HG03159 (cell line): ENCODE results near the gene JPT2.
"Not testable (repeated sequence)": the region's sequence is repeated elsewhere in the genome, so short reads cannot be mapped to it uniquely, and the experiment has no call there.

ENCODE experiments used
- ATAC-seq: cut with Tn5 transposase; IDR thresholded peaks from one replicate; pipeline ENCODE4 v1.9.1; 2021; ENCODE audit warnings: mild to moderate bottlenecking, moderate library complexity; ENCODE audit not compliant: unreplicated experiment

JPT2 gene

GRCh38 chr16:1727651-1728624 is 49.9 kb downstream of the JPT2 start:
- no peak for ATAC-seq

- ATAC-seq, result no peak
Measured at GRCh38 chr16:1729026-1729425, 50.9 kb downstream of the JPT2 start.

GRCh38 chr16:1729445-1729844 is 51.4 kb downstream of the JPT2 start:
- no peak for ATAC-seq

- ATAC-seq, result no peak
Measured at GRCh38 chr16:1731073-1731472, 53.0 kb downstream of the JPT2 start.

- no peak for ATAC-seq
Measured at GRCh38 chr16:1731603-1732002, 53.5 kb downstream of the JPT2 start.

GRCh38 chr16:1732071-1732470 is 54.0 kb downstream of the JPT2 start:
- no peak for ATAC-seq

- ATAC-seq, result not testable (repeated sequence)
Measured at GRCh38 chr16:1732551-1732987, 54.5 kb downstream of the JPT2 start.

- no peak for ATAC-seq
Measured at GRCh38 chr16:1734123-1734522, 56.0 kb downstream of the JPT2 start.

- no peak for ATAC-seq
Measured at GRCh38 chr16:1734816-1735215, 56.7 kb downstream of the JPT2 start.

GRCh38 chr16:1740234-1740633 is 62.2 kb downstream of the JPT2 start:
- no peak for ATAC-seq

- ATAC-seq, result no peak
Measured at GRCh38 chr16:1740781-1741490, 62.9 kb downstream of the JPT2 start.

- no peak for ATAC-seq
Measured at GRCh38 chr16:1741553-1742165, 63.6 kb downstream of the JPT2 start.

GRCh38 chr16:1743376-1744337 is 65.6 kb downstream of the JPT2 start:
- ATAC-seq, result no peak

- no peak for ATAC-seq
Measured at GRCh38 chr16:1744338-1744840, 66.3 kb downstream of the JPT2 start.

GRCh38 chr16:1745181-1745899 is 67.3 kb downstream of the JPT2 start:
- no peak for ATAC-seq

- ATAC-seq, result no peak
Measured at GRCh38 chr16:1745900-1746692, 68.0 kb downstream of the JPT2 start.

GRCh38 chr16:1746693-1747195 is 68.7 kb downstream of the JPT2 start:
- ATAC-seq, result no peak

- ATAC-seq, result no peak
Measured at GRCh38 chr16:1747934-1748333, 69.9 kb downstream of the JPT2 start.
